Measurements from ENCODE around the gene ITM2B.
"Not testable (repeated sequence)": the region's sequence is repeated elsewhere in the genome, so short reads cannot be mapped to it uniquely, and the experiment has no call there.

Gene ITM2B

DNA sequence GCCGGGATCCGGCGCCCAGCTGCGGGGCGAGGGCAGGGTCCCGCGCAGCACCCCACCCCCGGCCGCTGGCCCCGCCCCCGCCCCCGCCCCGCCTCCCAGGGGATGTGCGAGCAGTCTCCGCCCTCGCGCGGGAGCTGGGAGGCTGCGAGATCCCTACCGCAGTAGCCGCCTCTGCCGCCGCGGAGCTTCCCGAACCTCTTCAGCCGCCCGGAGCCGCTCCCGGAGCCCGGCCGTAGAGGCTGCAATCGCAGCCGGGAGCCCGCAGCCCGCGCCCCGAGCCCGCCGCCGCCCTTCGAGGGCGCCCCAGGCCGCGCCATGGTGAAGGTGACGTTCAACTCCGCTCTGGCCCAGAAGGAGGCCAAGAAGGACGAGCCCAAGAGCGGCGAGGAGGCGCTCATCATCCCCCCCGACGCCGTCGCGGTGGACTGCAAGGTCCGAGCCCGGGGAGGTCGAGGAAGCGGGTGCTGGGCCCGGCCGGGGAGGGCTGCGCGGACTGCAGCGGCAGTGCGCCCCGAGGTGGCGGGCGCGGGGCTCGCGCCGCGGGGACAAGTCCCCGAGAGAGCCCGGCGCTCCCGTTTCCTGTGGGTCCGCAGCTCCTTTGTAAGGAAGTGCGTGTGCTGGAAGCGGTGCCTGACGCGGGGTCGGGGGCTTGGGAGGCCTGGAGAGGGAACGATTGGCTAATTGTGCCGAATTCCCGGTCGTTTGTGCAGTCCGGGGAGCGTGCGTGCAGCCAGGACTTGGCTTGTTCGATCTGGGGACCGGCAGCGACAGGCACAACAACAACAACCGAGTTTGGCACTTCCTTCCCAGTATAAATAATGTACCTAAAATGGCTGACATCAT is at the start of gene ITM2B:
TSS of gene ITM2B (plus strand) at position 161 of the 843 bp plus-strand sequence. CDS start at position 316, 155 bp downstream.
- H3K36me3 Mint-ChIP-seq = peaks cover 4 to 6% of the 10 kb centered on the region in 2 donors
- H3K4me1 Mint-ChIP-seq = peaks cover 26 to 43% of the 10 kb centered on the region in 2 donors

GRCh38 chr13:48184260-48184659 is 48.7 kb upstream of the ITM2B start:
- ATAC-seq (replicated peaks) (peak; percentile 83 to 87), DNase-seq (peak; percentile 34)
- no peaks in the 10 kb centered on the region for H3K36me3 Mint-ChIP-seq
- H3K9me3 Mint-ChIP-seq = no peaks in the 10 kb centered on the region
- H3K4me3 Mint-ChIP-seq = peak overlapping the region; percentile 2 to 23
- peaks cover 35 to 70% of the 10 kb centered on the region in 2 donors for H3K4me1 Mint-ChIP-seq
- H3K27ac Mint-ChIP-seq = no peak overlapping the region
- no peaks in the 10 kb centered on the region for H3K27me3 Mint-ChIP-seq

More for the DNA sequence above, at the start of gene ITM2B:
- Mint-ChIP-seq H3K27me3 (no peaks in the 10 kb centered on the region), H3K27ac (peak within 1 kb of the TSS; percentile 93), H3K9me3 (no peaks in the 10 kb centered on the region), H3K4me3 (peak within 1 kb of the TSS; percentile 86 to 92)
- DNase-seq = peak; percentile 47
- ATAC-seq (replicated peaks) = peak; percentile 71 to 75

DNA sequence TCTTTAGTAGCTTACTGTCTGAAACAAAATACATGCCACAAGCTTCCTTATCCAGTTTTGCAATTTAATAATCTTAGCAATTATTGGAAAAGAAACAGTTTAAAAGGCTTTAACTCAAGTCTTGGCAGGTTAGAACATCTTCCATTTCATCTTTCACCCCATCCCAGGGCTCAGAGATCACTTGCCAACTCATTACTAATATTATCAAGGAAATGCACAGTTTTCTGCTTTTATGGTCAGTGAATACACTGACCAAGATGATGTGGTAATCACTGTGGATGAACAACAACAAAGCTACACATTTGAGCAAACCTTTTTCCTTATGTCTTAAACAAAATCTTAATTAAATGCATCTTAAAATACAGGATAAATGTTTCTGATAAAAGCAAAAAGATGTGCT is 48.0 kb upstream of the ITM2B start:
- Mint-ChIP-seq H3K4me1 (peaks cover 35 to 70% of the 10 kb centered on the region in 2 donors), H3K9me3 (no peaks in the 10 kb centered on the region)

DNA sequence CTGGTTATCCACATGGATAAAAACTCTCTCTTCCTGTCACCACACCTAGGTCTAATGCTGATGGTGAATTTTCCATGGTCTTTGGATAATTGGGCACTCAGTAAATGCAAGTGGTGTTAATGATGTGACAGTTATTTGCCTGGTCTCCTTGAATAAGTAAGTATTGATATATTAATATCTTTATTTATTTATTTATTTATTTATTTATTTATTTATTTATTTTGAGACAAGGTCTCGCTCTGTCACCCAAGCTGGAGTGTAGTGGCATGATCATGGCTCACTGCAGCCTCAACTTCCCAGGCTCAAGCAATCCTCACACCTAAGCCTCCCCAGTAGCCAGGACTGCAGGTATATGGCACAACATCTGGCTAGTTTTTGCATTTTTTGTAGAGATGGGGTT is 46.3 kb upstream of the ITM2B start:
- ATAC-seq (replicated peaks) = no peak
- Mint-ChIP-seq H3K27ac (no peak overlapping the region), H3K4me1 (peaks cover 31 to 59% of the 10 kb centered on the region in 2 donors), H3K27me3 (no peaks in the 10 kb centered on the region), H3K4me3 (no peak overlapping the region), H3K36me3 (no peaks in the 10 kb centered on the region), H3K9me3 (no peaks in the 10 kb centered on the region)
- no peak for DNase-seq

More for the DNA sequence above, 48.0 kb upstream of the ITM2B start:
- H3K27ac Mint-ChIP-seq = no peak overlapping the region
- H3K36me3 Mint-ChIP-seq = no peaks in the 10 kb centered on the region
- DNase-seq = no peak
- no peak overlapping the region for H3K4me3 Mint-ChIP-seq
- no peaks in the 10 kb centered on the region for H3K27me3 Mint-ChIP-seq
- no peak for ATAC-seq (replicated peaks)

GRCh38 chr13:48188131-48188530 is 44.9 kb upstream of the ITM2B start:
- H3K4me3 Mint-ChIP-seq = no peak overlapping the region
- H3K36me3 Mint-ChIP-seq = no peaks in the 10 kb centered on the region
- H3K27me3 Mint-ChIP-seq = no peaks in the 10 kb centered on the region
- DNase-seq (no peak), ATAC-seq (replicated peaks) (no peak)
- no peak overlapping the region for H3K27ac Mint-ChIP-seq
- H3K9me3 Mint-ChIP-seq = no peaks in the 10 kb centered on the region
- H3K4me1 Mint-ChIP-seq = peaks cover 27 to 49% of the 10 kb centered on the region in 2 donors

- Mint-ChIP-seq H3K27ac (no peak overlapping the region), H3K9me3 (no peaks in the 10 kb centered on the region), H3K4me1 (peaks cover 27 to 53% of the 10 kb centered on the region in 2 donors), H3K4me3 (no peak overlapping the region), H3K36me3 (no peaks in the 10 kb centered on the region), H3K27me3 (no peaks in the 10 kb centered on the region)
- no peak for ATAC-seq (replicated peaks)
- DNase-seq = no peak
Measured at GRCh38 chr13:48188601-48189000, 44.4 kb upstream of the ITM2B start.

GRCh38 chr13:48189171-48189570 is 43.8 kb upstream of the ITM2B start:
- DNase-seq (no peak), ATAC-seq (replicated peaks) (no peak)
- H3K4me3 Mint-ChIP-seq = no peak overlapping the region
- H3K4me1 Mint-ChIP-seq = peaks cover 28 to 54% of the 10 kb centered on the region in 2 donors
- H3K9me3 Mint-ChIP-seq = no peaks in the 10 kb centered on the region
- no peaks in the 10 kb centered on the region for H3K36me3 Mint-ChIP-seq
- H3K27me3 Mint-ChIP-seq = no peaks in the 10 kb centered on the region
- H3K27ac Mint-ChIP-seq = no peak overlapping the region

DNA sequence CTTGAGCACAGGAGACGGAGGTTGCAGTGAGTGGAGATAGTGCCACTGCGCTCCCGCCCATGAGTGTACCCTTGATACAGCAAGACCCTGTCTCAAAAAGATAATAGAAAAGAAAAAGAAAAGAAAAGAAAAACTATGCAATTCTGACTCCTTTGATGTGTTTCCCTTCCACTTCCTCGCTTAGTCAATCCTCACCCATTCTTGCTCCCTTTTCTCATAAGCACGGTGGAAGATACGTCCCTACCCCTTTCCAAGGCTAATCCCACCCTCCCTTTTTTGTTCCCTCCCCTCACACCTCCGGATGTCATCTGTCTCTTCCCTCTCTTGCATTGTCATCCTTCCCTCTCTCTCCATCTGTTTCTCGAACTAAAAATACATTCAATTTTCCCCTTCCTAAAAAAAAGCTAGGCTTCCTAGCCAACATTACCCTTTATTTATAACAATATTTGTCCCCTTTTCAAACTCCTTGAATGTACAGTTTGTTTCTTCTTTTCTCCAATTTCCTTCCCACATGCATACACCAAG is 40.5 kb upstream of the ITM2B start:
- Mint-ChIP-seq H3K9me3 (peaks cover 0 to 2% of the 10 kb centered on the region in 2 donors), H3K36me3 (no peaks in the 10 kb centered on the region), H3K4me3 (no peak overlapping the region), H3K27ac (no peak overlapping the region), H3K27me3 (no peaks in the 10 kb centered on the region), H3K4me1 (peaks cover 27 to 38% of the 10 kb centered on the region in 2 donors)
- ATAC-seq (replicated peaks) (no peak), DNase-seq (no peak)

- DNase-seq (peak; percentile 33), ATAC-seq (replicated peaks) (peak; percentile 100)
- Mint-ChIP-seq H3K36me3 (no peaks in the 10 kb centered on the region), H3K9me3 (peaks cover 0 to 2% of the 10 kb centered on the region in 2 donors), H3K4me3 (no peak overlapping the region), H3K27ac (no peak overlapping the region), H3K4me1 (peaks cover 16 to 26% of the 10 kb centered on the region in 2 donors), H3K27me3 (no peaks in the 10 kb centered on the region)
Measured at GRCh38 chr13:48194379-48194754, 38.6 kb upstream of the ITM2B start.

- H3K4me3 Mint-ChIP-seq = no peak overlapping the region
- no peak for ATAC-seq (replicated peaks)
- peaks cover 8 to 10% of the 10 kb centered on the region in 2 donors for H3K4me1 Mint-ChIP-seq
- H3K36me3 Mint-ChIP-seq = peaks cover 2 to 3% of the 10 kb centered on the region in 2 donors
- no peak for DNase-seq
- no peaks in the 10 kb centered on the region for H3K27me3 Mint-ChIP-seq
- peaks cover 0 to 4% of the 10 kb centered on the region in 2 donors for H3K9me3 Mint-ChIP-seq
- H3K27ac Mint-ChIP-seq = no peak overlapping the region
Measured at GRCh38 chr13:48199404-48199946, 33.5 kb upstream of the ITM2B start.

DNA sequence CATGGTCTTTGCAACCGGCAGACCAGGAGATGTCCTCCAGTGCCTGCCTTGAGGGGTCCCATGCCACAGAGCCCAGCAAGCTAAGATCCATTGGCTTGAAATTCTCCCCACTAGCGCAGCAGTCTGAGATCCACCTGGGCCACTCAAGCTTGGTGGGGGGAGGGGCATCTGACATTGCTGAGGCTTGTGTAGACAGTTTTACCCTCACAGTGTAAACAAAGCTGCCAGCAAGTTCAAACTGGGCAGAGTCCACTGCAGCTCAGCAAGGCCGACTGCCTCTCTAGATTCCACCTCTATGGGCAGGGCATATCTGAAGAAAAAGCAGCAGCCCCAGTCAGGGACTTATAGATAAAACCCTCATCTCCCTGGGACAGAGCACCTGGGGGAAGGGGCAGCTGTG is 32.0 kb upstream of the ITM2B start:
- H3K36me3 Mint-ChIP-seq = peaks cover 2 to 3% of the 10 kb centered on the region in 2 donors
- no peaks in the 10 kb centered on the region for H3K27me3 Mint-ChIP-seq
- ATAC-seq (replicated peaks) (no peak), DNase-seq (no peak)
- no peak overlapping the region for H3K27ac Mint-ChIP-seq
- H3K9me3 Mint-ChIP-seq = peaks cover 0 to 4% of the 10 kb centered on the region in 2 donors
- H3K4me1 Mint-ChIP-seq = peaks cover 4 to 6% of the 10 kb centered on the region in 2 donors
- H3K4me3 Mint-ChIP-seq = no peak overlapping the region

- H3K36me3 Mint-ChIP-seq; H3K27ac Mint-ChIP-seq; H3K4me1 Mint-ChIP-seq; ATAC-seq (replicated peaks); H3K4me3 Mint-ChIP-seq; H3K9me3 Mint-ChIP-seq; DNase-seq; H3K27me3 Mint-ChIP-seq: not testable (repeated sequence)
Measured at GRCh38 chr13:48207207-48207606, 25.8 kb upstream of the ITM2B start.

DNA sequence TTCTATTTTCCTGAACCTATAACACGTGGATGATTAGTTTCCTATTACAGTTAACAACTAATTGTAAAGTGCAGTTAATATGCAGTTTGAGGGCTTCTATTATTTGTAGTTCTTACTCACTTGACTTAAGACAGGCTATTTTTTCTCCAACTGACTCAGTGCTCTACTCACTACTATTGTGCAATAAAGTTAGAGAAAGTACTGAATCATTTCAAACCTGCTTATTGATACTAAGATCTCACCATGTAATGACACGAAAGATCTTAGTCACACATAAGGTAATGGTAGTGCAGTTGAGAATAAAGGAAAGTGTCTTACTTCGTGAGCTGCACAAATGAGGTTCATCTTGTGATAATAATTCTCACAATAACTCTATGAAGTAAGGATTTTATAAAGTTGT is 22.8 kb upstream of the ITM2B start:
- H3K4me3 Mint-ChIP-seq = no peak overlapping the region
- peaks cover 0 to 4% of the 10 kb centered on the region in 2 donors for H3K27me3 Mint-ChIP-seq
- H3K36me3 Mint-ChIP-seq = no peaks in the 10 kb centered on the region
- peak in 1 of 2 donors; percentile 78 for ATAC-seq (replicated peaks)
- DNase-seq = no peak
- no peak overlapping the region for H3K27ac Mint-ChIP-seq
- H3K9me3 Mint-ChIP-seq = peaks cover 0 to 3% of the 10 kb centered on the region in 2 donors
- no peaks in the 10 kb centered on the region for H3K4me1 Mint-ChIP-seq

DNA sequence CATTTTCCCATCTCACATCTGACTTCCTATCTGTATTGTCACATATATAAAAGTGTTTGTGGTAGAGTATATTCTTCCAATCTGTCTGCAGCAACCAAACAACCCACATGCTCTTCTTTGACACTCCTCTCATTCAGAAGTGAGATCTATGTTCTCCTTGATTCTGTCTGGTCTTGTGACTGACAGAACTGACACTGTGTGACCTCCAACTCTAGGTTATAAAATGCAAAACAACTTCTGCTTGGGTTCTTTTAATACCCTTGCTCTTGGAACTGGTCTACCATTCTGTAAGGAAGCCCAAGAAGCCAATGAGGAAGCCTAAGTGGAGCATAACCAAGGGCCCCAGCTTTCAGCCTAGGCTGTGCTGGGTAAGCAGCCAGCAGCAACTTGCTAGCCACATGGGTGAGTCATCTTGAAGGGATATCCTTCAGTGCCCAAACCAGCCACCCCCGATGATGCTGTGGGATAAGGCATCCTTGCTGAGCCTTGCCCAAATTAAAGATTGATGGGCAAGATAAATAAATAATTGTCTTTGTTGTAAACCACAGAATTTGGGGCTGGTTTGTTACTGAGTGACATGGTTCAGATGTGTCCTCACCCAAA is 18.4 kb upstream of the ITM2B start:
- Mint-ChIP-seq H3K36me3 (peaks cover 0 to 2% of the 10 kb centered on the region in 2 donors), H3K9me3 (peaks cover 0 to 2% of the 10 kb centered on the region in 2 donors), H3K27ac (no peak overlapping the region), H3K4me1 (peaks cover under 1 to 1% of the 10 kb centered on the region in 2 donors), H3K27me3 (peaks cover 0 to 4% of the 10 kb centered on the region in 2 donors), H3K4me3 (no peak overlapping the region)
- DNase-seq (no peak), ATAC-seq (replicated peaks) (peak in 1 of 2 donors; percentile 48)
